Mucosa of descending colon (tissue), 3 donors: ENCODE data around the gene AVPR2. TPM values are rescaled to one million over a fixed set of nuclear protein-coding genes. Genes with fewer than 3 reads are reported as not detected.

Source experiments
- ATAC-seq: fragments of 200-7000 bp; cut with Tn5 transposase; one replicate; pipeline ENCODE4 v1.9.1; 2020; ENCODE audit warnings: mild to moderate bottlenecking, moderate library complexity
- DNase-seq, 3 donors: peaks; one replicate each; pipeline ENCODE4 v3.0.0-alpha.2; 2020
- H3K36me3 ChIP-seq: fragments of 200-600 bp; one replicate; pipeline ENCODE4 v1.8.0; 2021; ENCODE audit warnings: low read depth, mild to moderate bottlenecking
- H3K4me1 ChIP-seq: fragments of 200-600 bp; one replicate; pipeline ENCODE4 v1.8.0; 2021; ENCODE audit warnings: low read depth, mild to moderate bottlenecking
- H3K4me3 ChIP-seq: fragments of 200-600 bp; one replicate; pipeline ENCODE4 v1.8.0; 2021; ENCODE audit warnings: mild to moderate bottlenecking
- H3K9me3 ChIP-seq: fragments of 200-600 bp; one replicate; pipeline ENCODE4 v1.8.0; 2021; ENCODE audit warnings: mild to moderate bottlenecking
- CTCF ChIP-seq: fragments of 200-600 bp; IDR thresholded peaks from one replicate; pipeline ENCODE4 v1.8.0; 2022; ENCODE audit warnings: antibody characterized with exemption, mild to moderate bottlenecking
- intact Hi-C, 2 donors: fragments of 100-400 bp; cut with DNase I in 1 of 2; cut with micrococcal nuclease in 1 of 2; formaldehyde crosslinking; loops; one replicate each; pipeline versions ENCODE4 v1.11.0 to v1.11.1; 2022; cut with DNase I, micrococcal nuclease
- total RNA-seq, 3 donors: library from RNA; stranded (reverse); fragmentation: NEBNext Ultra II Directional in 2 of 3; extraction: Animal tissue kit (Norgen Biotek cat#: 25700) in 2 of 3; gene quantifications; one replicate each; pipeline versions ENCODE4 v1.2.1 to v1.2.4, GENCODE V29; 2021 to 2023
- donor health status: DM: no; HTN: no; CAD: no; lungs with moderate emphysema.
- donor health status: DM: no; HTN: no; CAD: no.
- donor health status: DM: no; HTN: yes; CAD: no.

The AVPR2 gene
- total RNA-seq, 3 donors from 2014 or later, result 0.43 to 0.78 (median 0.54) TPM

- H3K9me3 ChIP-seq, result no peaks in the 10 kb centered on the region
- H3K4me1 ChIP-seq, result no peaks in the 10 kb centered on the region
- DNase-seq (peak in 1 of 3 donors; percentile 49), ATAC-seq (no peak)
- H3K4me3 ChIP-seq, result no peak overlapping the region
- H3K36me3 ChIP-seq, result no peaks in the 10 kb centered on the region
- TF ChIP-seq CTCF, result no peak
- intact Hi-C loops, result no loop called here
These were observed 17.3 kb downstream of the AVPR2 start for GRCh38 chrX:153921511-153922446.

- Histone ChIP-seq H3K9me3 (no peaks in the 10 kb centered on the region), H3K36me3 (no peaks in the 10 kb centered on the region), H3K4me1 (no peaks in the 10 kb centered on the region), H3K4me3 (no peak overlapping the region)
- ATAC-seq (no peak), DNase-seq (peak; percentile 54 to 66 (median 66))
- no peak for TF ChIP-seq CTCF
- intact Hi-C loops, result no loop called here
These were observed 18.7 kb downstream of the AVPR2 start for GRCh38 chrX:153922932-153923857.

- TF ChIP-seq CTCF, result no peak
These were observed 19.8 kb downstream of the AVPR2 start for GRCh38 chrX:153924149-153924861.

GRCh38 chrX:153925387-153925738 is 20.9 kb downstream of the AVPR2 start:
- H3K4me3 ChIP-seq, result no peak overlapping the region
- H3K4me1 ChIP-seq, result peaks cover 10% of the 10 kb centered on the region
- DNase-seq (no peak), ATAC-seq (no peak)
- H3K9me3 ChIP-seq, result no peaks in the 10 kb centered on the region
- no peaks in the 10 kb centered on the region for H3K36me3 ChIP-seq
- TF ChIP-seq CTCF, result no peak
- intact Hi-C loops, result no loop called here

More at GRCh38 chrX:153924149-153924861, 19.8 kb downstream of the AVPR2 start:
- H3K4me3 ChIP-seq, result no peak overlapping the region
- no peaks in the 10 kb centered on the region for H3K36me3 ChIP-seq
- intact Hi-C loops, result no loop called here
- DNase-seq (peak in 2 of 3 donors; percentile 37 to 56), ATAC-seq (no peak)
- H3K4me1 ChIP-seq, result peaks cover 6% of the 10 kb centered on the region
- no peaks in the 10 kb centered on the region for H3K9me3 ChIP-seq
